Progenitor cell of endocrine pancreas (in vitro differentiated cells): ENCODE data around the gene BLM. TPM values are rescaled to one million over a fixed set of nuclear protein-coding genes. Genes with fewer than 3 reads are reported as not detected.
"Not testable (repeated sequence)": the region's sequence is repeated elsewhere in the genome, so short reads cannot be mapped to it uniquely, and the experiment has no call there.

Experiments used
- DNase-seq: peaks from one replicate; pipeline ENCODE4 v3.0.0; 2021; ENCODE audit warnings: low spot score; ENCODE audit not compliant: unreplicated experiment
- H3K27ac Mint-ChIP-seq: 2 replicates; pipeline ENCODE4 v1.8.0; 2021; ENCODE audit warnings: mild to moderate bottlenecking, moderate library complexity, mixed read lengths
- H3K27me3 Mint-ChIP-seq: 2 replicates; pipeline ENCODE4 v1.8.0; 2021; ENCODE audit warnings: mixed read lengths
- H3K36me3 Mint-ChIP-seq: 2 replicates; pipeline ENCODE4 v1.8.0; 2022; ENCODE audit warnings: mixed read lengths; ENCODE audit not compliant: insufficient read depth
- H3K4me1 Mint-ChIP-seq: 2 replicates; pipeline ENCODE4 v1.8.0; 2021; ENCODE audit warnings: low read depth, mixed read lengths
- H3K4me3 Mint-ChIP-seq: 2 replicates; pipeline ENCODE4 v1.8.0; 2021; ENCODE audit warnings: low read depth, mild to moderate bottlenecking, moderate library complexity, mixed read lengths
- H3K9me3 Mint-ChIP-seq: 2 replicates; pipeline ENCODE4 v1.8.0; 2021; ENCODE audit warnings: low read depth, mixed read lengths
- CTCF ChIP-seq: fragments of 200-600 bp; sonication (generic); IDR thresholded peaks from one replicate; pipeline ENCODE4 v1.5.0; 2021; ENCODE audit warnings: antibody characterized with exemption, mild to moderate bottlenecking; ENCODE audit not compliant: unreplicated experiment
- long read RNA-seq: library from polyadenylated mRNA; unstranded; transcript quantifications from one replicate; pipeline ENCODE4 v2.0.0, GENCODE V29; 2020
- total RNA-seq: library from RNA; stranded (reverse); gene quantifications from 2 replicates; pipeline ENCODE4 v1.2.1, GENCODE V29; 2021

BLM gene
- total RNA-seq, result 19.6 and 21.3 TPM in 2 replicates
- long read RNA-seq, full-length matches to known transcripts, result 3 of 59 reads
- long read RNA-seq, partial matches to known transcripts, result 42 of 59 reads
- long read RNA-seq, other reads (novel, unspliced or antisense), result 14 of 59 reads

- peak within 1 kb of the TSS; percentile 93 for H3K4me3 Mint-ChIP-seq
- peaks cover 14% of the 10 kb centered on the region for H3K4me1 Mint-ChIP-seq
- H3K9me3 Mint-ChIP-seq, result no peaks in the 10 kb centered on the region
- peak within 1 kb of the TSS; percentile 97 for H3K27ac Mint-ChIP-seq
- peak; percentile 87 for DNase-seq
- H3K36me3 Mint-ChIP-seq, result peaks cover 7% of the 10 kb centered on the region
- peaks cover 9% of the 10 kb centered on the region for H3K27me3 Mint-ChIP-seq
- TF ChIP-seq CTCF, result peak; percentile 40
Measured at GRCh38 chr15:90716976-90717821, at the start of gene BLM. Gene BLM (plus strand): TSS chr15:90717346. CDS start chr15:90747393, 30,047 bp downstream.

GRCh38 chr15:90667755-90668345, 49.3 kb upstream of the BLM start:
- DNase-seq, H3K4me3 Mint-ChIP-seq, H3K4me1 Mint-ChIP-seq, H3K9me3 Mint-ChIP-seq, H3K36me3 Mint-ChIP-seq, H3K27ac Mint-ChIP-seq, H3K27me3 Mint-ChIP-seq: not testable (repeated sequence)

GRCh38 chr15:90670631-90671030, 46.5 kb upstream of the BLM start:
- not testable (repeated sequence) for H3K4me3 Mint-ChIP-seq, H3K4me1 Mint-ChIP-seq, H3K9me3 Mint-ChIP-seq, H3K36me3 Mint-ChIP-seq, H3K27ac Mint-ChIP-seq, H3K27me3 Mint-ChIP-seq, DNase-seq

- no peak for TF ChIP-seq CTCF
- Mint-ChIP-seq H3K4me1 (no peaks in the 10 kb centered on the region), H3K36me3 (peaks cover 2% of the 10 kb centered on the region), H3K9me3 (no peaks in the 10 kb centered on the region), H3K27me3 (peaks cover 9% of the 10 kb centered on the region), H3K27ac (no peak overlapping the region), H3K4me3 (no peak overlapping the region)
- no peak for DNase-seq
Measured at GRCh38 chr15:90671216-90671615, 45.9 kb upstream of the BLM start.

GRCh38 chr15:90673357-90673756, 43.8 kb upstream of the BLM start:
- not testable (repeated sequence) for H3K36me3 Mint-ChIP-seq, H3K4me1 Mint-ChIP-seq, H3K27me3 Mint-ChIP-seq, H3K9me3 Mint-ChIP-seq, H3K27ac Mint-ChIP-seq, DNase-seq, H3K4me3 Mint-ChIP-seq

GRCh38 chr15:90674476-90674875, 42.7 kb upstream of the BLM start:
- no peak for TF ChIP-seq CTCF
- Mint-ChIP-seq H3K4me3 (no peak overlapping the region), H3K9me3 (peaks cover 4% of the 10 kb centered on the region), H3K4me1 (no peaks in the 10 kb centered on the region), H3K27ac (no peak overlapping the region), H3K36me3 (peaks cover 6% of the 10 kb centered on the region), H3K27me3 (peaks cover 9% of the 10 kb centered on the region)
- DNase-seq, result no peak
